ENCODE data around the gene TAL1. TPM values are rescaled to one million over a fixed set of nuclear protein-coding genes. Genes with fewer than 3 reads are reported as not detected.
A peak's percentile ranks its signal among the peaks of the same experiment; 100 is the strongest.

TAL1 gene
- total and polyA plus RNA-seq, 2 donors from 2014 or later = 3.1 to 6.5 TPM

DNA sequence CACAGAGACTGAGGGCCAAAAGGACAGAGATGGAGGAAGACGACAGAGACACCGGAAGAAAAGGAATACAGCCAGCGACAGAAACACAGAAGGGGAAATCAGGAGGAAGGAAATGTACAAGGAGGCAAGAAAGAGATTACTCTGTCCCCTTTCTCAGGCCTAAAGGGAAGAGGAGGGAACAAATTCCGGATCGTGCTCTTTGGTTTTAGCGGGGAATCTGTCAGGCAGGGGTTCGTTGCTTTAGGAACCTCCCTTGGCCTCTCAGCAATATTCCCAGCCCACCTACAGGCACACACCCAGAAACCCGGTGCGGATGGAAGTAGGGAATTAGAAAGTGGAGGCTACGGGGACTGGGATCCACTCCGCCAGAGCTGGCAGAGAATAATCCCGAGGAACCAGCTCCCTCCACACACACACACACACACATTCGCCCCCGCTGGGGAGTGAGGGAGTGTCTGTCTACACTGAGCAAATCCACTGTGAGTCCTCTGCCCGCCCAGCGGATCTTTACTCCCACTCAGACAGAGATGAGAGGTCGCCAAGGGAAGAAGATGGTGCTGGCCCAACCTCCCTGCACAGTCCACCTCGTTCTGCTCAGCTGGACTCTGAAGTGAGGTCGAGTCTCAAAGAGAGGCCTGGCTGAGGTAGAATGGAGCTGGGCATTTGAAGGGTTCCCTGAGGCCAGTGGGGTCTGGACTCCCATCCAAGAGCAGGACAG, 5.7 kb downstream of the TAL1 start:
- Histone ChIP-seq H3K9me3 (ENCODE audit: control insufficient read depth in 2 of 3, insufficient read depth in 1 of 3, low read length in 3 of 3) (peaks cover 0 to under 1% (median 0%) of the 10 kb centered on the region in 3 donors), H3K9ac (ENCODE audit: low read length in 3 of 3) (no peak overlapping the region), H3K27ac (ENCODE audit: low read depth in 2 of 2, low read length in 2 of 2) (peak overlapping the region in 1 of 2 donors; percentile 32), H3K36me3 (ENCODE audit: control insufficient read depth in 2 of 3, insufficient read depth in 3 of 3, low read length in 3 of 3) (no peaks in the 10 kb centered on the region), H3K4me1 (ENCODE audit: control insufficient read depth in 2 of 3, insufficient read depth in 2 of 3, low read depth in 1 of 3, low read length in 3 of 3) (peaks cover 0 to 9% (median 0%) of the 10 kb centered on the region in 3 donors), H3K4me3 (ENCODE audit: low read length in 3 of 3) (peak overlapping the region in 1 of 3 donors; percentile 4), H3K27me3 (ENCODE audit: control insufficient read depth, insufficient read depth, low read length) (peaks cover 73% of the 10 kb centered on the region)
- DNase-seq = peak in 4 of 5 donors; percentile 45 to 58 (median 51)
- TF ChIP-seq, protein P1, sequence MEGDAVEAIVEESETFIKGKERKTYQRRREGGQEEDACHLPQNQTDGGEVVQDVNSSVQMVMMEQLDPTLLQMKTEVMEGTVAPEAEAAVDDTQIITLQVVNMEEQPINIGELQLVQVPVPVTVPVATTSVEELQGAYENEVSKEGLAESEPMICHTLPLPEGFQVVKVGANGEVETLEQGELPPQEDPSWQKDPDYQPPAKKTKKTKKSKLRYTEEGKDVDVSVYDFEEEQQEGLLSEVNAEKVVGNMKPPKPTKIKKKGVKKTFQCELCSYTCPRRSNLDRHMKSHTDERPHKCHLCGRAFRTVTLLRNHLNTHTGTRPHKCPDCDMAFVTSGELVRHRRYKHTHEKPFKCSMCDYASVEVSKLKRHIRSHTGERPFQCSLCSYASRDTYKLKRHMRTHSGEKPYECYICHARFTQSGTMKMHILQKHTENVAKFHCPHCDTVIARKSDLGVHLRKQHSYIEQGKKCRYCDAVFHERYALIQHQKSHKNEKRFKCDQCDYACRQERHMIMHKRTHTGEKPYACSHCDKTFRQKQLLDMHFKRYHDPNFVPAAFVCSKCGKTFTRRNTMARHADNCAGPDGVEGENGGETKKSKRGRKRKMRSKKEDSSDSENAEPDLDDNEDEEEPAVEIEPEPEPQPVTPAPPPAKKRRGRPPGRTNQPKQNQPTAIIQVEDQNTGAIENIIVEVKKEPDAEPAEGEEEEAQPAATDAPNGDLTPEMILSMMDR (IDR thresholded peaks at IDR 0.05; ENCODE audit: borderline replicate concordance, extremely low read depth, insufficient read depth) = no peak
- intact Hi-C loops (cut with DNase I) = no loop called here
- FAIRE-seq = no peak

DNA sequence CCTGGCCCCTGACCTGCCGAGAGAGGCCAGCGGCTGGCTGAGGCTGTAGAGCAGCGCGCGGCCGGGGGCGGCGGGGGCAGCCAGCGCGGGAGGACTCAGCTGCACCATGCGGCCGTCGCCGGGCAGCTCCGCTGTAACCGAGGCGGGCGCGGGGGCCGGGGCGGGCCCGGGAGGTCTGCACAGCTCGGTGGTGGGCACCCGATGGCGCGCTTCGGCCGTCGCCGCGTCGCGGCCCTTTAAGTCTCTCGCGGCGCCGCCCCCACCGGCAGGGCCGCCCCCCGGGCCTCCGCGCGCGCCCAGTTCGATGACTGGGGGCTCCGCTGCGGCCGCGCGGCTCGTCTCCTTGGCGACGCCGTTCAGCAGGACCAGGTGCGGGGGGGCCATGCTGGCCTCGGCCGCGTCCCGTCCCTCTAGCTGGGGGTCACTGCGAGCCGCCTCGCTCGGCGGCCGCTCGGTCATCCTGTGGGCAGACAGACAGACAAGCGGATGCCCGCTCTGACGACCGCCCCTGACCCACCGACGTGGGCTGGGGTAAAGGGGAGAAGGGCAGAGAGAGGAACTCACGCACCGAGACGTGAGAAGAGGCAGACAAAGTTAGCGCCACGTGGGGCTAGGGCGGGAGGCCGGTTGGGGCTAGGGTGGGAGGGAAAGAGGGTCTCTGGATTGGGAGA, 6.5 kb downstream of the TAL1 start:
- Histone ChIP-seq H3K9me3 (ENCODE audit: control insufficient read depth in 2 of 3, insufficient read depth in 1 of 3, low read length in 3 of 3) (no peaks in the 10 kb centered on the region), H3K27me3 (ENCODE audit: control insufficient read depth, insufficient read depth, low read length) (peaks cover 67% of the 10 kb centered on the region), H3K27ac (ENCODE audit: low read depth in 2 of 2, low read length in 2 of 2) (peak overlapping the region in 1 of 2 donors; percentile 32), H3K4me3 (ENCODE audit: low read length in 3 of 3) (peak overlapping the region in 1 of 3 donors; percentile 4), H3K9ac (ENCODE audit: low read length in 3 of 3) (no peak overlapping the region), H3K4me1 (ENCODE audit: control insufficient read depth in 2 of 3, insufficient read depth in 2 of 3, low read depth in 1 of 3, low read length in 3 of 3) (peaks cover 0 to 8% (median 0%) of the 10 kb centered on the region in 3 donors), H3K36me3 (ENCODE audit: control insufficient read depth in 2 of 3, insufficient read depth in 3 of 3, low read length in 3 of 3) (no peaks in the 10 kb centered on the region)
- intact Hi-C loops (cut with DNase I) = no loop called here
- DNase-seq = peak in 3 of 5 donors; percentile 33 to 59 (median 57)
- TF ChIP-seq, protein P1 (IDR thresholded peaks at IDR 0.05; ENCODE audit: borderline replicate concordance, extremely low read depth, insufficient read depth) = no peak
- FAIRE-seq = no peak

DNA sequence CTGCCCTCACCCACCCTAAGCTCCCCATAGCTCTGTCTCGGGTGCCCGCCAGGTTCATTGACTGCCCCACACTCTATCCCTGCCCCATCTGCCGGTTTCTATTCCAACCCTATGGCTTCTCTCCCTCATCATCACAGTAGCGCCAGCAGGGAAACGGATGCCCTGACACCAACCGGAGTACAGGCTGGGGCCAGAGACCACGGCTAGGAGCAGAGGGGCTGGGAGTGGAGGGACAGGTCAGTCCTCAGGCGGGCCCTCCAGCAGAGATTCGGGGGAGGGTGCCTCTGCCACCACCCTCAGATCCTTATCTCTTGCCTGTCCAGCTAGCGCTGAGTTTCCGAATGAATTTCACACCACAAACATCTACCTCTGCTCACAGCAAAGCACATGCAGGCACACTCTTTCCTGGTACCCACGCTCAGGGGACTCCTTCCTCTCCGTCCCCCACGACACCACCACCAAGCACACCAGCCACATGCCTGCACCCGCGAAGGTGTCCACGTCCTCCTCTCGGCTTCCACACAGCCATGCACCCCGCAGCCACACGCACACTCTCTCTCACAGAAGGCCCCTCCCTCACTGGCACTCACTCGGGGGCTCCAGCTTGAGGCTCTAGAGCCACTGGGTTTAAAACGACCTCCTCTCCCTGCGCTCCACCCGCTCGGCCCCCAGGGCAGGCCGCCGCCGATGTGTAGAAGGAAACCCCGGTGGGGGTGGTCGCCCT, 7.2 kb downstream of the TAL1 start:
- H3K9ac ChIP-seq (ENCODE audit: low read length in 3 of 3) = no peak overlapping the region
- intact Hi-C loops (cut with DNase I) = no loop called here
- FAIRE-seq (no peak), DNase-seq (peak in 3 of 5 donors; percentile 13 to 61 (median 32))
- peaks cover 0 to 8% (median 0%) of the 10 kb centered on the region in 3 donors for H3K4me1 ChIP-seq (ENCODE audit: control insufficient read depth in 2 of 3, insufficient read depth in 2 of 3, low read depth in 1 of 3, low read length in 3 of 3)
- peak overlapping the region in 1 of 3 donors; percentile 20 for H3K4me3 ChIP-seq (ENCODE audit: low read length in 3 of 3)
- no peaks in the 10 kb centered on the region for H3K36me3 ChIP-seq (ENCODE audit: control insufficient read depth in 2 of 3, insufficient read depth in 3 of 3, low read length in 3 of 3)
- TF ChIP-seq, protein P1 (IDR thresholded peaks at IDR 0.05; ENCODE audit: borderline replicate concordance, extremely low read depth, insufficient read depth) = no peak
- no peaks in the 10 kb centered on the region for H3K9me3 ChIP-seq (ENCODE audit: control insufficient read depth in 2 of 3, insufficient read depth in 1 of 3, low read length in 3 of 3)
- H3K27me3 ChIP-seq (ENCODE audit: control insufficient read depth, insufficient read depth, low read length) = peaks cover 61% of the 10 kb centered on the region
- peak overlapping the region in 1 of 2 donors; percentile 7 for H3K27ac ChIP-seq (ENCODE audit: low read depth in 2 of 2, low read length in 2 of 2)

All from kidney (tissue), 14 donors.